ENCODE results near the gene LUC7L. TPM values are rescaled to one million over a fixed set of nuclear protein-coding genes. Genes with fewer than 3 reads are reported as not detected.

LUC7L gene
- polyA plus RNA-seq, 2 of the 4 experiments (the other 2 are of a cell fraction), result 51.6 to 67.6 TPM

- Histone ChIP-seq H3K27ac (no peak overlapping the region), H3K4me3 (no peak overlapping the region), H3K4me1 (0 out of 3 replicates have a peak, but pooled peaks cover 5% of the 10 kb centered on the region), H3K4me2 (no peak overlapping the region), H3K9me3 (no peaks in the 10 kb centered on the region)
- CTCF ChIA-PET, result interaction anchor here (0.5 to 2.5 kb wide), 8 partner anchors 21 to 62 kb away, joined by 3 to 12 read pairs (median 6); partner anchors contain the start of gene HBQ1
- no peak for DNase-seq (ENCODE audit: low read depth in 1 of 2, low spot score in 1 of 2)
- POLR2A ChIA-PET, result no interaction called here
- FAIRE-seq, result no peak
- TF ChIP-seq GATA3 (IDR thresholded peaks at IDR 0.05; ENCODE audit: borderline replicate concordance) (no peak), EP300 (IDR thresholded peaks at IDR 0.05) (no peak), FOSL2 (IDR thresholded peaks at IDR 0.05) (no peak), FOSL2 (CRISPR knock-in tag; IDR thresholded peaks at IDR 0.05) (no peak), HOXB13 (CRISPR knock-in tag; IDR thresholded peaks at IDR 0.05; ENCODE audit: low read depth) (no peak), NFE2L2 (conservative IDR thresholded peaks at IDR 0.05; ENCODE audit: low read length) (no peak), PHF8 (IDR thresholded peaks at IDR 0.05; ENCODE audit: borderline replicate concordance, low read depth) (no peak), NPAS2 (CRISPR knock-in tag; IDR thresholded peaks at IDR 0.05; ENCODE audit: borderline replicate concordance) (no peak)
- ATAC-seq, result peak; percentile 22 to 27; a peak in 4 of 6 replicates
- 36% methylated on average over 6 of the region's 6 CpGs for WGBS (ENCODE audit: missing lambda C conversion rate)
Observed at GRCh38 chr16:159136-159849, 70.0 kb downstream of the LUC7L start.

GRCh38 chr16:155031-155398 is 74.2 kb downstream of the LUC7L start:
- peak overlapping the region; percentile 100 for H3K4me2 ChIP-seq
- FAIRE-seq (no peak), DNase-seq (ENCODE audit: low read depth in 1 of 2, low spot score in 1 of 2) (no peak), ATAC-seq (no peak)
- H3K4me3 ChIP-seq, result peak overlapping the region; percentile 76
- CTCF ChIA-PET, result interaction anchor here (0.9 to 1.9 kb wide), 5 partner anchors 11 to 58 kb away, joined by 3 to 5 read pairs (median 5); partner anchors contain the start of gene HBQ1
- H3K9me3 ChIP-seq, result no peaks in the 10 kb centered on the region
- no peak overlapping the region; a peak in 1 of 6 replicates for H3K27ac ChIP-seq
- POLR2A ChIA-PET, result no interaction called here
- WGBS (ENCODE audit: missing lambda C conversion rate), result 73% methylated on average over 7 of the region's 7 CpGs
- 0 out of 3 replicates have a peak, but pooled peaks cover 5% of the 10 kb centered on the region for H3K4me1 ChIP-seq
- no peak for TF ChIP-seq NR3C1 (IDR thresholded peaks at IDR 0.05)
- TF ChIP-seq BHLHE40 (IDR thresholded peaks at IDR 0.05; ENCODE audit: low read depth, low read length), result no peak
- TF ChIP-seq RAD21 (conservative IDR thresholded peaks at IDR 0.05 in 1 of 2, IDR thresholded peaks at IDR 0.05 in 1 of 2), result no peak
- TF ChIP-seq, protein P1, sequence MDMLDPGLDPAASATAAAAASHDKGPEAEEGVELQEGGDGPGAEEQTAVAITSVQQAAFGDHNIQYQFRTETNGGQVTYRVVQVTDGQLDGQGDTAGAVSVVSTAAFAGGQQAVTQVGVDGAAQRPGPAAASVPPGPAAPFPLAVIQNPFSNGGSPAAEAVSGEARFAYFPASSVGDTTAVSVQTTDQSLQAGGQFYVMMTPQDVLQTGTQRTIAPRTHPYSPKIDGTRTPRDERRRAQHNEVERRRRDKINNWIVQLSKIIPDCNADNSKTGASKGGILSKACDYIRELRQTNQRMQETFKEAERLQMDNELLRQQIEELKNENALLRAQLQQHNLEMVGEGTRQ (IDR thresholded peaks at IDR 0.05), result no peak
- TF ChIP-seq FOSL2 (IDR thresholded peaks at IDR 0.05), result no peak
- no peak for TF ChIP-seq FOSL2 (CRISPR knock-in tag; IDR thresholded peaks at IDR 0.05)
- TF ChIP-seq, protein P2, sequence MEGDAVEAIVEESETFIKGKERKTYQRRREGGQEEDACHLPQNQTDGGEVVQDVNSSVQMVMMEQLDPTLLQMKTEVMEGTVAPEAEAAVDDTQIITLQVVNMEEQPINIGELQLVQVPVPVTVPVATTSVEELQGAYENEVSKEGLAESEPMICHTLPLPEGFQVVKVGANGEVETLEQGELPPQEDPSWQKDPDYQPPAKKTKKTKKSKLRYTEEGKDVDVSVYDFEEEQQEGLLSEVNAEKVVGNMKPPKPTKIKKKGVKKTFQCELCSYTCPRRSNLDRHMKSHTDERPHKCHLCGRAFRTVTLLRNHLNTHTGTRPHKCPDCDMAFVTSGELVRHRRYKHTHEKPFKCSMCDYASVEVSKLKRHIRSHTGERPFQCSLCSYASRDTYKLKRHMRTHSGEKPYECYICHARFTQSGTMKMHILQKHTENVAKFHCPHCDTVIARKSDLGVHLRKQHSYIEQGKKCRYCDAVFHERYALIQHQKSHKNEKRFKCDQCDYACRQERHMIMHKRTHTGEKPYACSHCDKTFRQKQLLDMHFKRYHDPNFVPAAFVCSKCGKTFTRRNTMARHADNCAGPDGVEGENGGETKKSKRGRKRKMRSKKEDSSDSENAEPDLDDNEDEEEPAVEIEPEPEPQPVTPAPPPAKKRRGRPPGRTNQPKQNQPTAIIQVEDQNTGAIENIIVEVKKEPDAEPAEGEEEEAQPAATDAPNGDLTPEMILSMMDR (IDR thresholded peaks at IDR 0.05), result no peak
- no peak for TF ChIP-seq JUN (IDR thresholded peaks at IDR 0.05)
- no peak for TF ChIP-seq ZC3H11A (IDR thresholded peaks at IDR 0.05)
- TF ChIP-seq SMC3 (IDR thresholded peaks at IDR 0.05), result no peak
- no peak for TF ChIP-seq FOXS1 (CRISPR knock-in tag; IDR thresholded peaks at IDR 0.05)
- TF ChIP-seq PBX3 (IDR thresholded peaks at IDR 0.05), result no peak
- TF ChIP-seq ZSCAN20 (CRISPR knock-in tag; IDR thresholded peaks at IDR 0.05), result no peak
- TF ChIP-seq MAZ (IDR thresholded peaks at IDR 0.05; ENCODE audit: borderline replicate concordance, low read depth, low read length), result no peak
- TF ChIP-seq, protein P3, sequence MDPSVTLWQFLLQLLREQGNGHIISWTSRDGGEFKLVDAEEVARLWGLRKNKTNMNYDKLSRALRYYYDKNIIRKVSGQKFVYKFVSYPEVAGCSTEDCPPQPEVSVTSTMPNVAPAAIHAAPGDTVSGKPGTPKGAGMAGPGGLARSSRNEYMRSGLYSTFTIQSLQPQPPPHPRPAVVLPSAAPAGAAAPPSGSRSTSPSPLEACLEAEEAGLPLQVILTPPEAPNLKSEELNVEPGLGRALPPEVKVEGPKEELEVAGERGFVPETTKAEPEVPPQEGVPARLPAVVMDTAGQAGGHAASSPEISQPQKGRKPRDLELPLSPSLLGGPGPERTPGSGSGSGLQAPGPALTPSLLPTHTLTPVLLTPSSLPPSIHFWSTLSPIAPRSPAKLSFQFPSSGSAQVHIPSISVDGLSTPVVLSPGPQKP (IDR thresholded peaks at IDR 0.05; ENCODE audit: low read depth, low read length), result no peak
